T-helper 22 cell (primary cell): ENCODE results near the gene SPRTN.

ENCODE experiments used
- DNase-seq: peaks from one replicate; pipeline ENCODE4 v3.0.0-alpha.2; 2020; ENCODE audit warnings: low read depth

The SPRTN gene

GRCh38 chr1:231376875-231377549 lies 38.9 kb downstream of the SPRTN start:
- no peak for DNase-seq

GRCh38 chr1:231381729-231382128 lies 43.6 kb downstream of the SPRTN start:
- DNase-seq, result no peak

DNA sequence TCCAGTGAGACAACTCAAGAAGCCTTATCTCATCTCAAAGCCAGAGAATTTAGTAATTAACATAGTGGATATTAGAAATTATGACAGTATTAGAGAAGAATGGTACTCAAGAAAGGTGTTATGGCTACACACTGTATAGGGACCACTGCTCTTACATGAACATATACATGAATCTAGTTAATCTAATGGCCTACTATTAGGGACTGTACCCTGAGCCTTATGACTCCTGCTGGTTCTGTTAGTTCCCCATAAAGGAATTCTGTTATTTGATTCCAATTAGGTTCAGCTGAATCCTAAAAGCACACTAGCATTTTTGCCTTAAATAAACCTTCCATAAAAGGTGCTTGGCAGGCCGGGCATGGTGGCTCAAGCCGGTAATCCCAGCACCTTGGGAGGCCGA lies 44.3 kb downstream of the SPRTN start:
- DNase-seq, result no peak

GRCh38 chr1:231383159-231383860 lies 45.2 kb downstream of the SPRTN start:
- DNase-seq, result no peak

- DNase-seq, result no peak
These were observed 46.8 kb downstream of the SPRTN start for GRCh38 chr1:231384696-231385415.

- DNase-seq, result no peak
These were observed 47.3 kb downstream of the SPRTN start for GRCh38 chr1:231385416-231385748.

DNA sequence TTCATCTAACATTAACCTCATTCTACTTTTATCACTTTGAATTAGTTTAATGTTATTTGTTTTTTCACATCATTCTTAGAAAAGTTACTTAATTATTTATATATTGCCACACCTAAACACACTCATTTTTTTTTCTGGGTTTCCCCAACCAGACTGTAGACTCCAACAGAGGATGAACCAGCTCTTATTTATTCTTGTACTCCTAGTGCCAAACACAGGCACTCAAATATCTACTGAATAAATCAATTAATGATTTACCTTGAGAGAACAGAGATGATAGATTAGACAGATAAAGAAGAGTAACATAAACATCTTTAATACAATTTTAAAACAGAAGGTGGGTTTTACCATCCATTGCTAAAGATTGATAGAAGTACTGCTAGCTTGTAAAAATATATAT lies 48.4 kb downstream of the SPRTN start:
- no peak for DNase-seq

- no peak for DNase-seq
These were observed 49.9 kb downstream of the SPRTN start for GRCh38 chr1:231387770-231388669.

DNA sequence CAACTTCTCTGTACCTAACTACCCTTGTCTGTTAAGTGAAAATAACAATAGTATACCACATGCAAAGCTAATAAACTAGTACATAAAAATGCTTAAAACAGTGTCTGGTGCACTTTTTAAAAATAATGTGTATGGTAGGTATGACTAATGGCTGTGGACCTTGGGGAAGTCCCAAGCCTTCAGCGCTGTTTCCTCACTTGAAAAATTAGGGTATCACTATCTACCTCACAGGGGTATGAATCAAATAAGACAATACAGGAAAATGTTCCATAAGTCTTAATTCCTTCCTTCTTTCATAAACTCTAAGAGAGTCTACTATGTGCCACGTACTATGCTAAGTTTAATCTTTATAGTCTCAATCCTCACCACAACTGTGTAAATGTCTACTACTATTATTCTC lies 52.0 kb downstream of the SPRTN start:
- DNase-seq, result no peak

DNA sequence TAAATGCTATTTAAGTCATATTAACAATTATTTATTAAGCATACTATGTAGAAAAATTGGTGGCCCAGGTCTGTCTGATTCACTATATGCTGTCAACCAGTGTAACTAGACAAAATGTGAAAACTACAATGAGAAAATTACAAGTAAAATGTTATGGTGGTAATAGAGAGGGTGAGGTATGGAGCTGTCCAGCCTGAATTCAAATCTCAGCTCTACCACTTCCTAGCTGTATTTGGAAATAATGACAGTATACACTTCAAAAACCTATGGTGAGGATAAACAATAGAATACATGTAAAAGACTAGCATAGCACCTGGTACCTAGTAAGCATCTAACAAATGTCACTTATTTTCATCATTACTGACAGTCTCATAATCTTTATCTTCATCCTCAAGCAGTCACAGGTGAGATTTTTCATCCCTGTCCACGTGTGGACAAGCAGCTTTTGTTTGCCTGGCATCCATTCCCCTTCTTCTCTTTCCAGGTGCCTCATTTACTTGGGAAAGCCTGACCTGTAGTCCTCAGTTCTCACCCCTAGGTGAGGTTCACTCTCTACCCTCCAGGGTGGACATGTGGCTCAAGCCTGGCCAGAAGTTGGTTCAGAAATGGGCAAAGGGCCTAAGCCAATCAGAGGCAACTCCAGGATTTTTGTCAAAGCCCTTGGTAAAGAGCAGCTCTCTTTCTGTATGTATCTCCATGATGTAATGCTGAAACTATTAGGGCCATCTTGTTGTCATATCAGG lies 54.5 kb downstream of the SPRTN start:
- no peak for DNase-seq

DNA sequence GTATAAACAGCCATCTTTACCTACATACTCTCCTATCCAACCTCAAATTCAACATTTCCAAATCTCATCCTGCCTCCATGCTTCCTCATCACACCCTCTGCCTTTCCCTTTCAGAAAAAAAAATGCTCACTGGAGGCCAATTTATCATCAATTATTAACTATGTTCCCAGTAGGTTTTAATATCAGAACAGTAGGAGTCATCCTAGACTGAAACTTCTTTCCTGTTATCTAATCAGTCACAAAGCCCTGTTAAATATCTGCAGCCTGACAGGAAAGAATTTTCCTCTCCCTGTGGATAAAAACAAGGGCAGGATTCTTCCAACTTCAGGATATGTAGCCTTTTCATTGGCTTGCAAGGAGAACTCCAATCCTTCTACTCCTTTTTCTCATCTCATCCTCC lies 55.6 kb downstream of the SPRTN start:
- no peak for DNase-seq

DNA sequence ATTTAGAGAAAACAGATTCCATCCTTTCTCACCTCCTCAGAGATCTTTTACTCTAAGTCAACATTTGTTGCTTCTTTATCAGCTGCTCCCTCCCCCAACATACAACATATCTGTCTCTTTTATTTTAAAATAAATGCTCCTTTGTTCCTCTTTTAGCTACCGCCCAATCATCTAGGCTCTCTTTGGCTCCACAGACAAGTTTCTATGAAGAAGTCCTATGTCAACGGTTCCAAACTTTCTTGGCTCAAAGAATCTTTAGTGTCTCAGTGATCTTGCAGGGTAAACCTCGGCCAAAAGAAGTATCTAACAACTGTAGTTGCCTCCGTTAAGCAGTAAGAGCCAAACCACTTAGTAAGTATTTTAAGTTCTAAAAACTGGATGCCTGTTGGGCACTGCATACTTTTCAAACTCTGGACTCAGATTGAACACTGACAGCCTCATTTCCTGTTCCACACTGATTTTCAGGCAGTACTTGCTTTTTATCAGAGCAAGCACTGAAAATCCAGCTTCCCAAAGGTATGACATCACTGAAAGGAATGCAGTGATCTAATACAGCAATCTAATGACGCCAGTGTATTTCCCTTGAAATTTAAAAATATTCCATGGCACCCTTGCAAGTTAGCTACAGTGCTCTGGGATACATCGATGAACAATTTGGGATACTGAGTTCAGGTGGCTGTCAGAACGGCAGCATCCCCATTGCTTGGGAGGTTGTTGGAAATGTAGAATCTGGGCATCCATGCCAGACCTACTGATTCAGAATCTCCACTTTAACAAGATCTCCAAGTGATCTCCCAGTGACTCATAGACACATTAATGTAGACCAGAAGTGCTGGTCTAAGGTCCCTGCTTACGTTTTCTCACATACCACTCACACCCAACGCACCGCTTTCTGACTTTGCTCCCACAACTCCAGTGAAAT lies 57.2 kb downstream of the SPRTN start:
- DNase-seq, result no peak

DNA sequence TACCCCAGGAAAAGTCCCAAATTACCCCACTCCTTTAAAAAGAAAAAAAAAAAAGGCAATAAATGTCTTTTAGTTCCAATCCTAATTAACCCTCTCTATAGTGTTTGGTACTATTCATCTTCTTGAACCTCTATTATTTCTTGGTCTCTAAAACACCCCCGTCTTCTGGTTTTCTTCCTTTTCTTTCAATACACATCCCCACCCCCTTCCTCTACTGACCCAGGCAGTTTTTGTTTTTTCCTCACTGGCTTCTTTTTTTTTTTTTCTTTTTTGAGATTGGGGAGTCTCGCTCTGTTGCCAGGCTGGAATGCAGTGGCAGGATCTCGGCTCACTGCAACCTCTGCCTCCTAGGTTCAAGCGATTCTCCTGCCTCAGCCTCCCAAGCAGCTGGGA lies 57.9 kb downstream of the SPRTN start:
- DNase-seq, result no peak

DNA sequence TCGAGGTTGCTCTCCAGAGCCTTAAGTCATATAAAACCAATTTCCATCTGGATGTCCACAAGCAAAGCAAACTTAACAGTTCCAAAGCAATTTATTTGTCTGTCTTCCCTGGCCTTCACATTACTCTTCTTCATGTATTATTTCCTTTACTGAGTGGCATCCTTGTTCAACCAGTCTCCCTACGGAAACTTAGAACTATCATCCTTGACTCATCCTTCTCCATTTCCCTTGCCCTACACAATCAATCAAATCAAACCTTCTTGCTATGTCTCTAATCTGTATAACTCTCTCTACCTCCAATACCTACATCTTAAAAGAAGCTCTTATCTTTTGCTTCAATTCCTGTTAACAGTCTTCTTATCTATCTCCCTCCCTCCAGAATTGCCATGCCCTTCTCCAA lies 58.5 kb downstream of the SPRTN start:
- DNase-seq, result no peak

GRCh38 chr1:231397886-231398671 lies 60.0 kb downstream of the SPRTN start:
- no peak for DNase-seq

DNA sequence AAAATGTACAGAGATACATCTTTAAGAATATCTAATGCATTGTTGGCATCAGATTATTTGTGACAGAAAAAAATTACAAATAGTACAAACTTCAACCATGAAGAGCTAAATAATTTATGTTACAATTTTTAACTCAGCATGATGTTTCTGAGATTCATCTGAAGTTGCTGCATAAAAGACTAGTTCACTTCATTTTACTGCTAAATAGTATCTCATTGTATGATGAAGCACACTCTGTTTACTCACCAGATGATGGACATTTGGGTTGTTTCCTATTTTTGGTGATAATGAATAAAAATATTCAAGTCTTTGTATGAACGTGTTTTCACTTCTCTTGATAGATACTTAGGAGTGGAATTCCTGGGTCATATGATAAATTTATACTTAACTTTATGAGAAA lies 63.4 kb downstream of the SPRTN start:
- no peak for DNase-seq

DNA sequence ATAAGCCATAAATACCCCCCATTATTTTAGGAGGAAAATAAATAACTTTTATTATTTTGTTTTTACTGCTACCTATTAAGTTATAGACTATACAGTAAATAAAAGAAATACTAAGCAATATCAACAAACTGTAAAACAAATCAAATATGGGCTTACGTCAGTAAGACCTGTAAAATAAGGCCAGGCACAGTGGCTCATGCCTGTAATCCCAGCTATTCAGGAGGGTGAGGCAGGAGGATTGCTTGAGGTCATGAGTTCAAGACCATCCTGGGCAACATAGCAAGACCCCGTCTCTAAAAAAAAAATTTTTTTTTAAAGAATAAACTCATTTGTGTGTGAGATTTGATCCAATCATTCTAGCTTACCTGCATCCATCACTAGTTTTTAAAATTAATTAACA lies 66.2 kb downstream of the SPRTN start:
- DNase-seq, result no peak
